Neural crest cell (in vitro differentiated cells): ENCODE measurements around the gene ERH. TPM values are rescaled to one million over a fixed set of nuclear protein-coding genes. Genes with fewer than 3 reads are reported as not detected.
A peak's percentile ranks its signal among the peaks of the same experiment; 100 is the strongest.

Experiments
- DNase-seq: peaks from one replicate; pipeline ENCODE4 v3.0.0; 2021; ENCODE audit warnings: low read depth, mixed read lengths, low spot score
- H3K27ac Mint-ChIP-seq: one replicate; pipeline ENCODE4 v1.8.0; 2021; ENCODE audit warnings: mild to moderate bottlenecking, mixed read lengths; ENCODE audit not compliant: unreplicated experiment
- H3K27me3 Mint-ChIP-seq: 2 replicates; pipeline ENCODE4 v1.8.0; 2021; ENCODE audit warnings: low read depth, mild to moderate bottlenecking, mixed read lengths
- H3K36me3 Mint-ChIP-seq: 2 replicates; pipeline ENCODE4 v1.8.0; 2021; ENCODE audit warnings: low read depth, mild to moderate bottlenecking, mixed read lengths
- H3K4me1 Mint-ChIP-seq: 2 replicates; pipeline ENCODE4 v1.8.0; 2021; ENCODE audit warnings: mixed read lengths
- H3K4me3 Mint-ChIP-seq: one replicate; pipeline ENCODE4 v1.8.0; 2021; ENCODE audit warnings: mild to moderate bottlenecking, mixed read lengths
- H3K9me3 Mint-ChIP-seq: 2 replicates; pipeline ENCODE4 v1.8.0; 2021; ENCODE audit warnings: mixed read lengths
- total RNA-seq: library from RNA; stranded (reverse); gene quantifications from 2 replicates; pipeline ENCODE4 v1.2.1, GENCODE V29; 2021
- TF ChIP-seq, protein P1 (sequence below): fragments of 200-600 bp; sonication (generic); conservative IDR thresholded peaks from 2 replicates; pipeline ENCODE4 v1.5.0; 2021; ENCODE audit warnings: antibody characterized with exemption, mild to moderate bottlenecking

ERH gene
- total RNA-seq, 1 donor from 2014 or later = 456 TPM

GRCh38 chr14:69344171-69344570, 53.9 kb downstream of the ERH start:
- Mint-ChIP-seq H3K27me3 (no peaks in the 10 kb centered on the region), H3K4me1 (no peaks in the 10 kb centered on the region), H3K27ac (no peak overlapping the region), H3K36me3 (no peaks in the 10 kb centered on the region), H3K4me3 (no peak overlapping the region), H3K9me3 (no peaks in the 10 kb centered on the region)
- TF ChIP-seq, protein P1, sequence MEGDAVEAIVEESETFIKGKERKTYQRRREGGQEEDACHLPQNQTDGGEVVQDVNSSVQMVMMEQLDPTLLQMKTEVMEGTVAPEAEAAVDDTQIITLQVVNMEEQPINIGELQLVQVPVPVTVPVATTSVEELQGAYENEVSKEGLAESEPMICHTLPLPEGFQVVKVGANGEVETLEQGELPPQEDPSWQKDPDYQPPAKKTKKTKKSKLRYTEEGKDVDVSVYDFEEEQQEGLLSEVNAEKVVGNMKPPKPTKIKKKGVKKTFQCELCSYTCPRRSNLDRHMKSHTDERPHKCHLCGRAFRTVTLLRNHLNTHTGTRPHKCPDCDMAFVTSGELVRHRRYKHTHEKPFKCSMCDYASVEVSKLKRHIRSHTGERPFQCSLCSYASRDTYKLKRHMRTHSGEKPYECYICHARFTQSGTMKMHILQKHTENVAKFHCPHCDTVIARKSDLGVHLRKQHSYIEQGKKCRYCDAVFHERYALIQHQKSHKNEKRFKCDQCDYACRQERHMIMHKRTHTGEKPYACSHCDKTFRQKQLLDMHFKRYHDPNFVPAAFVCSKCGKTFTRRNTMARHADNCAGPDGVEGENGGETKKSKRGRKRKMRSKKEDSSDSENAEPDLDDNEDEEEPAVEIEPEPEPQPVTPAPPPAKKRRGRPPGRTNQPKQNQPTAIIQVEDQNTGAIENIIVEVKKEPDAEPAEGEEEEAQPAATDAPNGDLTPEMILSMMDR = no peak
- no peak for DNase-seq

DNA sequence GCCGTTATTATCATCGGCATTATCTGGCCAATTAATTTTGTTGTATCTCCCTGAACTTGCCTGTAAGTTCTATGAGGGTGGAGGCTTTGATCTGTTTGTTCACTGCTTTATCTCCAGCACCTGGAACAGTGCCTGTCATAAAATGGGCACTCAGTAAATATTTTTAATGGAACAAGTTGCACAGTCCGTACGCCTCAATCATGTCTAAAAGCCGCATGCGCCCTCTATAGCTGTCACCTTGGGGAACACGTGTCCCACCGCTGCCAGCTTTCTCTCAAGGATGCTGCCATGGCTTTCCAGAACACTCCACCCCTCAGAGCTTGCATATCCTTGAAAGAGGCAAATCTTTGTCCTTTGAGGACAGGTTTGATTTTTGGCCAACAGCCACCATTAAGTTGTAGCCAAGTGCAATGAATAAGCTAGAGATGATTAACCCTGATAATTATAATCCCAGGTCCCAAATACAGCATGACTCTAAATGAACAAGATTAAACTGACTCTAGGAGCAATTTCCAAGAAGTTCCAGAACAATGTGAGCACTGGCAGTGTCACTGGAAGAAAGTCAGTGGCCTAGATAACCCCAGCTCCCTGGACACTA, 55.1 kb downstream of the ERH start:
- TF ChIP-seq, protein P1 = no peak
- Mint-ChIP-seq H3K9me3 (no peaks in the 10 kb centered on the region), H3K4me1 (no peaks in the 10 kb centered on the region)

DNA sequence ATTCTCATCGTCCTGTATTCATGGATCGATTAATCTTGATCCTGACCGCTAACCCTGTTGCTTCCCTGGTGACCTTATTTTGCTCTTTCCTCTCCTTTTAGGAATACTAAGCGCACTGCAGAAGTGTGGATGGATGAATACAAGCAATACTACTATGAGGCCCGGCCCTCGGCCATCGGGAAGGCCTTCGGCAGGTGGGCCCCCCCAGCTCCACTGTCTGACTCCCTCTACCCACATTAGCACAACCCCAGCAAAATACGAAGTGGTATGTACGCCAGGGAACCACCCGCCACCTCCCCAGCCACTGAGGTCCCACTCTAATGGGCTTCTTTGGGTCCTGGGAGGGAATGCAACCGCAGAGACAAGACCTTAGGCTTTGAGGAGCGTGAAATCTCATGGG, 58.7 kb downstream of the ERH start:
- H3K27ac Mint-ChIP-seq = no peak overlapping the region
- no peaks in the 10 kb centered on the region for H3K36me3 Mint-ChIP-seq
- no peak for DNase-seq
- H3K27me3 Mint-ChIP-seq = no peaks in the 10 kb centered on the region
- TF ChIP-seq, protein P1 = no peak
- peaks cover 13% of the 10 kb centered on the region for H3K4me1 Mint-ChIP-seq
- H3K9me3 Mint-ChIP-seq = no peaks in the 10 kb centered on the region
- H3K4me3 Mint-ChIP-seq = no peak overlapping the region

More for the DNA sequence above, 55.1 kb downstream of the ERH start:
- Mint-ChIP-seq H3K4me3 (no peak overlapping the region), H3K27me3 (no peaks in the 10 kb centered on the region), H3K27ac (no peak overlapping the region), H3K36me3 (no peaks in the 10 kb centered on the region)
- no peak for DNase-seq

- no peak for DNase-seq
- H3K4me3 Mint-ChIP-seq = no peak overlapping the region
- H3K36me3 Mint-ChIP-seq = no peaks in the 10 kb centered on the region
- H3K27me3 Mint-ChIP-seq = no peaks in the 10 kb centered on the region
- TF ChIP-seq, protein P1 = no peak
- H3K9me3 Mint-ChIP-seq = no peaks in the 10 kb centered on the region
- H3K4me1 Mint-ChIP-seq = peaks cover 13% of the 10 kb centered on the region
- H3K27ac Mint-ChIP-seq = no peak overlapping the region
Observed at GRCh38 chr14:69337984-69338383, 60.1 kb downstream of the ERH start.

- no peaks in the 10 kb centered on the region for H3K27me3 Mint-ChIP-seq
- H3K9me3 Mint-ChIP-seq = no peaks in the 10 kb centered on the region
- no peak overlapping the region for H3K4me3 Mint-ChIP-seq
- peaks cover 13% of the 10 kb centered on the region for H3K4me1 Mint-ChIP-seq
- no peak for DNase-seq
- no peaks in the 10 kb centered on the region for H3K36me3 Mint-ChIP-seq
- TF ChIP-seq, protein P1 = no peak
- peak overlapping the region; percentile 16 for H3K27ac Mint-ChIP-seq
Observed at GRCh38 chr14:69335371-69335771, 62.7 kb downstream of the ERH start.
